Measurements from ENCODE around the gene RASSF10.

Gene RASSF10

DNA sequence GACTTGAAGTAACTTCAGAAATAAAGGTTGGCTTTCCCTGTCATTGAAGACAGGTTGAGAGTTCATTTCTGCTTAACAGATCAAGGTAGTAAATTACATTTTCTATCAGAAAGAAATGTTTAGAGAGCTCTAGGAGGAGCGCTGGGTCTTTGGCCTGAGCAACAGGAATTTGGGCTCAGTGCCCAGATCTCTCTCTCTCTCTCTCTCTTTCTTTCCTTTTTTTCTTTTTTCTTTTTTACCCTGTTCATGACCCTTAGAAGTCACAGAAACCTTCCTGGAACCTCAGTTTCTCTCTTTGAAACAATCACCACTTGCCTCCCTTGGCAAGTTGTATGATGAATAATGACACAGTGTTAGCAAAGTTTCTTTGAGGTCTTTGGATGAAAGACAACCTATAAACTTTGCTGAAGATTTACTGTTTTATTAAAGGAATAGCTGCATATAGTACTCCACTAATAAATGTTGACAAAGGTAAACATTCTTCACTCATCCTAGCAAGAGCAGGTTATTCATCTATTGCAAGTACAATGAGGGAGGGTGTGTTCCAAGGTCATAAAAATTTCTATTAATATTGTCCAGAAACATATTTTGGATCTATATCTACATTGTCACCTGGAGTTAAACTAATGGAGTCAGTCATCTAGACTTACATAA lies 35.5 kb upstream of the RASSF10 start:
- no peaks in the 10 kb centered on the region for H3K27me3 ChIP-seq (ENCODE audit: insufficient read depth, low read length)
- H3K4me3 ChIP-seq (ENCODE audit: low read length): no peak overlapping the region
- no peak overlapping the region for H3K9ac ChIP-seq (ENCODE audit: low read depth, low read length)
- H3K4me1 ChIP-seq (ENCODE audit: insufficient read depth, low read length): no peaks in the 10 kb centered on the region
- 100% methylated on average over 1 of the region's 1 CpG for WGBS
- H3K36me3 ChIP-seq (ENCODE audit: insufficient read depth, low read length): no peaks in the 10 kb centered on the region
- H3K9me3 ChIP-seq (ENCODE audit: insufficient read depth, low read depth, low read length): no peaks in the 10 kb centered on the region
- H3K27ac ChIP-seq (ENCODE audit: low read depth, low read length): no peak overlapping the region

DNA sequence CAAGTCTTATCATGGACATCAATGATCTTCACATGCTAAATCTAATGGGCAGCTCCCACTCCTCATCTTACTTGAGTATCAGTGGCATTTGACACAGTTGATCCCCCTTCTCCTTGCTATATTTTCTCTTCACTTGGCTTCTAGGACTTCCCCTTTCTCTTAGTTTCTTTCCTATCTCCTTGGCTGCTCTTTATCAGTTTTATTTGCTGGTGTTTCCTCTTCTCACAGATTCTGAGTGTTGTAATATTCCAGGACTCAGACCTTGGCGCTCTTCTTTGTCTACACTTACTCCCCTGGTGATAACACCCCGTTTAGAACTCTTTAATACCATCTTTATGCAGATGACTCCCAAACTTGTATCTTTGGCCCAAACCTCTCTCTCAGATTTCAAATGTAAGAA lies 33.9 kb upstream of the RASSF10 start:
- Histone ChIP-seq H3K4me3 (ENCODE audit: low read length) (no peak overlapping the region), H3K27me3 (ENCODE audit: insufficient read depth, low read length) (no peaks in the 10 kb centered on the region), H3K27ac (ENCODE audit: low read depth, low read length) (no peak overlapping the region), H3K9ac (ENCODE audit: low read depth, low read length) (no peak overlapping the region), H3K9me3 (ENCODE audit: insufficient read depth, low read depth, low read length) (no peaks in the 10 kb centered on the region), H3K4me1 (ENCODE audit: insufficient read depth, low read length) (no peaks in the 10 kb centered on the region), H3K36me3 (ENCODE audit: insufficient read depth, low read length) (no peaks in the 10 kb centered on the region)
- WGBS: 86% methylated on average over 2 of the region's 2 CpGs

DNA sequence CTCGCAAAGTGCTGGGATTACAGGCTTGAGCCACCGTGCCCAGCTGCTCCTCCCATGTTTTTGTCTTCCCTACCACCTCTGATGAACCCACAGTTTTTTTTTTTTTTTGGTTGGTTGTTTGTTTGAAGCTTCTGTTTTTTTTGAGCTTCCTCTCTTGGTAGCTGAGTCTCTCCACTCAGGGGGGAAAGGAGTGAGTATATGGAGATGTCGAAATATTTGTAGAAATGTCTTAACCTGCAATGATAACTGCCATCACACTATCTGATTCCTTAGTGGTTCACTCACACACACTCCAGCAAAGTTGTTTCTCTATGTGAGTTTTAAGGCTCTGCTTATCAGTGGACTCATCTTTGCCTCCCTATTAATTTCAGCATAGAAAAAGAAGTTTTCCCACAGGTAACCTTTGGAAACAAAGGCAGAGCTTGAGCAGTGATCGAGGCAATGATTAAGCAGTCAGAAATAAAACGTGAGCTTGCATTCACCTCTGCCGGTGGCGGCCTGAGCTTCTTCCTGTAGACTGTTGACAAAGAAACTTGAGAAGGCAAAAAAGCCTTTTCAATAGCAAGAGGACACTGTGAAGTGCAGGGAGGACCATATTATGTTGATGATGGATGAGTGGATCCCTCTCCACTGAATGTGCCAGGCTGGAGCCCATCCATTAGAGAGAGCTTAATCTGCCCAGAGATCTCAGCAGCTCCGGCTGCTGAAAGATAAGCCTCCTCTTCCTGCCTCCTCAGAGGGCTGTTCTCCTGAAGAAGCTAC lies 29.0 kb upstream of the RASSF10 start:
- Histone ChIP-seq H3K4me3 (ENCODE audit: low read length) (no peak overlapping the region), H3K36me3 (ENCODE audit: insufficient read depth, low read length) (no peaks in the 10 kb centered on the region), H3K27ac (ENCODE audit: low read depth, low read length) (no peak overlapping the region), H3K9ac (ENCODE audit: low read depth, low read length) (no peak overlapping the region), H3K9me3 (ENCODE audit: insufficient read depth, low read depth, low read length) (no peaks in the 10 kb centered on the region), H3K4me1 (ENCODE audit: insufficient read depth, low read length) (no peaks in the 10 kb centered on the region), H3K27me3 (ENCODE audit: insufficient read depth, low read length) (no peaks in the 10 kb centered on the region)
- WGBS: 68% methylated on average over 7 of the region's 8 CpGs

GRCh38 chr11:12981676-12982522 lies 27.2 kb upstream of the RASSF10 start:
- WGBS: 91% methylated on average over 3 of the region's 3 CpGs
- Histone ChIP-seq H3K9me3 (ENCODE audit: insufficient read depth, low read depth, low read length) (no peaks in the 10 kb centered on the region), H3K4me1 (ENCODE audit: insufficient read depth, low read length) (no peaks in the 10 kb centered on the region), H3K4me3 (ENCODE audit: low read length) (no peak overlapping the region), H3K9ac (ENCODE audit: low read depth, low read length) (no peak overlapping the region), H3K27me3 (ENCODE audit: insufficient read depth, low read length) (no peaks in the 10 kb centered on the region), H3K27ac (ENCODE audit: low read depth, low read length) (no peak overlapping the region), H3K36me3 (ENCODE audit: insufficient read depth, low read length) (no peaks in the 10 kb centered on the region)

DNA sequence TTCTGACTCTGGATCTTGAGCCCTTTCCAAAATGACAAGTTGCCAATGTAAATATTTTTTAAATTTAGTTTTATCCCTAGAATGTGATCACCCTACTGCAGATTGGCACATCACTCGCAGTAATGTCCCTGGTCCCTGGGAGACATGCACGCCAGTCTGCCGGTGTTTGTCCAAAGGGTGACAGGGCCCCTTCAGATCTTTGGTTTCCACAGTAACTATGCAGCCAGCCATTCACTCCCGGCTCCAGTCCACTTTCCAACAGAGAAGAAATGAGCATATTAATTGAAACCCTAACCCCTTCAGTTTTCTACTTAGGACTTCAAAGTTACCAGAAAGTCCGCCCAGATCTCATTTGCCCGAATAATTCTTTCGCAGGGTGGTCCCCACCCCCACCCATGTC lies 25.8 kb upstream of the RASSF10 start:
- Histone ChIP-seq H3K36me3 (ENCODE audit: insufficient read depth, low read length) (no peaks in the 10 kb centered on the region), H3K9me3 (ENCODE audit: insufficient read depth, low read depth, low read length) (no peaks in the 10 kb centered on the region), H3K27ac (ENCODE audit: low read depth, low read length) (no peak overlapping the region), H3K4me1 (ENCODE audit: insufficient read depth, low read length) (no peaks in the 10 kb centered on the region), H3K27me3 (ENCODE audit: insufficient read depth, low read length) (no peaks in the 10 kb centered on the region), H3K4me3 (ENCODE audit: low read length) (no peak overlapping the region), H3K9ac (ENCODE audit: low read depth, low read length) (no peak overlapping the region)
- WGBS: 87% methylated on average over 7 of the region's 7 CpGs

- Histone ChIP-seq H3K27ac (ENCODE audit: low read depth, low read length) (no peak overlapping the region), H3K4me3 (ENCODE audit: low read length) (no peak overlapping the region), H3K4me1 (ENCODE audit: insufficient read depth, low read length) (no peaks in the 10 kb centered on the region), H3K9me3 (ENCODE audit: insufficient read depth, low read depth, low read length) (no peaks in the 10 kb centered on the region), H3K36me3 (ENCODE audit: insufficient read depth, low read length) (no peaks in the 10 kb centered on the region), H3K9ac (ENCODE audit: low read depth, low read length) (no peak overlapping the region), H3K27me3 (ENCODE audit: insufficient read depth, low read length) (no peaks in the 10 kb centered on the region)
- WGBS: 95% methylated on average over 8 of the region's 8 CpGs
These were observed 22.8 kb upstream of the RASSF10 start for GRCh38 chr11:12986194-12986898.

DNA sequence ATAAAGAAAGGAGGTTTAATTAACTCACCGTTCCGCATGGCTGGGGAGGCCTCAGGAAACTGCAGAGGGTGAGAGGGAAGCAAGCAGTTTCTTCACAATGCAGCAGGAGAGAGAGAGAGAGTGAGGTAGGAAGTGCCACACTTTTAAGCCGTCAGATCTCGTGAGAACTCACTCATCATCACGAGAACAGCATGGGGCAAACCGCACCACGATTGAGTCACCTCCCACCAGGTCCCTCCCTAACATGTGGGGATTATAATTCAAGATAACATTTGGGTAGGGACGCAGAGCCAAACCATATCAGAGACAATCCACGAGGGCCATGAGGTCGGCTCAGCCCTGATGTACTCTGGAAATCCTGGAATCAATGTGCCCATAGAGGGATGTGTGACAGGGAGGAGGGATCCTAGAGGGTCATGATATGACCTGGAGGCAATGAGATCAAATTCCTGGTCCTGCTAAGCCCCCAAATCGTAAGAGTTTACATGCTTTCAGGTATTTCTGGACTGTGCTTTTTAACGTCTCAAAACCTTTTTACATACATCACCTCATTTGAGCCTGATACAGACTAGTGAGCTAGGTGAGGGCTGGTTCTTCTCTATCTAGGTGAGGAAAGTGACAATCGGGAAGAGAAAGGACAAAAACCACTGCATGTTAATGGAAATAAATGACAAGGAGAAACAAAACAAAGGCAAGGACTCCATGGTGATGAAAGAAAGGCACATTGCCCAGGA lies 19.5 kb upstream of the RASSF10 start:
- Histone ChIP-seq H3K4me1 (ENCODE audit: insufficient read depth, low read length) (no peaks in the 10 kb centered on the region), H3K9ac (ENCODE audit: low read depth, low read length) (no peak overlapping the region), H3K9me3 (ENCODE audit: insufficient read depth, low read depth, low read length) (no peaks in the 10 kb centered on the region), H3K27ac (ENCODE audit: low read depth, low read length) (no peak overlapping the region), H3K36me3 (ENCODE audit: insufficient read depth, low read length) (no peaks in the 10 kb centered on the region), H3K27me3 (ENCODE audit: insufficient read depth, low read length) (no peaks in the 10 kb centered on the region), H3K4me3 (ENCODE audit: low read length) (no peak overlapping the region)
- WGBS: 87% methylated on average over 13 of the region's 13 CpGs

GRCh38 chr11:12990162-12990480 lies 19.0 kb upstream of the RASSF10 start:
- H3K4me1 ChIP-seq (ENCODE audit: insufficient read depth, low read length): no peaks in the 10 kb centered on the region
- H3K9me3 ChIP-seq (ENCODE audit: insufficient read depth, low read depth, low read length): no peaks in the 10 kb centered on the region
- no CpG with 5 or more reads among the region's 1 CpG for WGBS
- no peaks in the 10 kb centered on the region for H3K27me3 ChIP-seq (ENCODE audit: insufficient read depth, low read length)
- H3K4me3 ChIP-seq (ENCODE audit: low read length): no peak overlapping the region
- H3K9ac ChIP-seq (ENCODE audit: low read depth, low read length): no peak overlapping the region
- H3K36me3 ChIP-seq (ENCODE audit: insufficient read depth, low read length): no peaks in the 10 kb centered on the region
- no peak overlapping the region for H3K27ac ChIP-seq (ENCODE audit: low read depth, low read length)

GRCh38 chr11:12991426-12991825 lies 17.7 kb upstream of the RASSF10 start:
- WGBS: 93% methylated on average over 1 of the region's 1 CpG
- Histone ChIP-seq H3K27me3 (ENCODE audit: insufficient read depth, low read length) (no peaks in the 10 kb centered on the region), H3K4me3 (ENCODE audit: low read length) (no peak overlapping the region), H3K27ac (ENCODE audit: low read depth, low read length) (no peak overlapping the region), H3K36me3 (ENCODE audit: insufficient read depth, low read length) (no peaks in the 10 kb centered on the region), H3K4me1 (ENCODE audit: insufficient read depth, low read length) (no peaks in the 10 kb centered on the region), H3K9ac (ENCODE audit: low read depth, low read length) (no peak overlapping the region), H3K9me3 (ENCODE audit: insufficient read depth, low read depth, low read length) (no peaks in the 10 kb centered on the region)

- H3K4me3 ChIP-seq (ENCODE audit: low read length): no peak overlapping the region
- no peaks in the 10 kb centered on the region for H3K9me3 ChIP-seq (ENCODE audit: insufficient read depth, low read depth, low read length)
These were observed 15.5 kb upstream of the RASSF10 start for GRCh38 chr11:12993626-12994025.

More at GRCh38 chr11:12993626-12994025, 15.5 kb upstream of the RASSF10 start:
- Histone ChIP-seq H3K9ac (ENCODE audit: low read depth, low read length) (no peak overlapping the region), H3K27me3 (ENCODE audit: insufficient read depth, low read length) (no peaks in the 10 kb centered on the region), H3K4me1 (ENCODE audit: insufficient read depth, low read length) (no peaks in the 10 kb centered on the region), H3K36me3 (ENCODE audit: insufficient read depth, low read length) (no peaks in the 10 kb centered on the region), H3K27ac (ENCODE audit: low read depth, low read length) (no peak overlapping the region)
- WGBS: 86% methylated on average over 1 of the region's 1 CpG
